GM12878 (cell line): Measurements from ENCODE around the gene HAND2. TPM values are rescaled to one million over a fixed set of nuclear protein-coding genes. Genes with fewer than 3 reads are reported as not detected.

Experiments
- ATAC-seq: fragments of 200-7000 bp; cut with Tn5 transposase; 3 replicates; pipeline ENCODE4 v1.9.1; 2020; ENCODE audit warnings: mild to moderate bottlenecking, moderate library complexity
- BruUV-seq: library from RNA; stranded (reverse); fragments of 400-500 nt; replicated peaks from 2 replicates; lab custom pipeline; 2021; lab: Mats Ljungman, UMichigan
- CTCF ChIA-PET: fragments of 300-600 bp; sonication (Branson Sonifier 250); formaldehyde crosslinking; extraction: SDS; loops from one replicate; lab custom pipeline; 2021; ENCODE audit warnings: inconsistent platforms; lab: Yijun Ruan, JAX
- POLR2A ChIA-PET: fragments of 350-600 bp; formaldehyde crosslinking; extraction: SDS; loops from one replicate; lab custom pipeline; 2021; ENCODE audit warnings: inconsistent platforms; lab: Charles Lee
- RAD21 ChIA-PET: fragments of 300-600 bp; sonication (Branson Sonifier 250); formaldehyde crosslinking; loops from one replicate; lab custom pipeline; 2023; ENCODE audit warnings: antibody characterized with exemption; ENCODE audit not compliant: unreplicated experiment; lab: Charles Lee
- SMC1A ChIA-PET: fragments of 300-600 bp; sonication (Branson Sonifier 250); formaldehyde crosslinking; loops from one replicate; lab custom pipeline; 2023; ENCODE audit not compliant: unreplicated experiment, uncharacterized antibody; lab: Charles Lee
- DNase-seq: peaks from one replicate; pipeline ENCODE4 v3.0.0-alpha.2; 2011; ENCODE audit warnings: low read depth, low spot score
- FAIRE-seq: peaks from 3 replicates; lab custom pipeline; 2011; peaks lifted over from hg19 to GRCh38; lab: Jason Lieb, UNC
- H2AFZ ChIP-seq: 2 replicates; pipeline ENCODE4 v1.6.0; 2011; ENCODE audit warnings: low read depth, low read length, control low read depth; ENCODE audit not compliant: control insufficient read depth
- H3K27ac ChIP-seq: 2 replicates; pipeline ENCODE4 v1.5.1; 2011; ENCODE audit warnings: control low read depth; ENCODE audit not compliant: control insufficient read depth, insufficient read depth
- H3K27me3 ChIP-seq, 2 experiments: replicated peaks in 1 of 2; 2 replicates each; pipeline versions ENCODE4 v1.6.0 to v1.6.1; 2011; ENCODE audit warnings: low read length in 1 of 2; ENCODE audit not compliant: control insufficient read depth in 2 of 2, insufficient read depth in 2 of 2
- H3K36me3 ChIP-seq, 2 experiments: 2 replicates each; pipeline ENCODE4 v1.5.1; 2011; ENCODE audit warnings: low read length in 1 of 2; ENCODE audit not compliant: control insufficient read depth in 2 of 2, insufficient read depth in 2 of 2
- H3K4me1 ChIP-seq: 2 replicates; pipeline ENCODE4 v1.6.1; 2011; ENCODE audit warnings: mild to moderate bottlenecking, low read length, moderate library complexity, mixed read lengths; ENCODE audit not compliant: control insufficient read depth, insufficient read depth
- H3K4me2 ChIP-seq: 2 replicates; pipeline ENCODE4 v1.6.0; 2011; ENCODE audit warnings: control low read depth; ENCODE audit not compliant: control insufficient read depth, insufficient read depth
- H3K4me3 ChIP-seq: fragments of 200-600 bp; sonication (generic); 2 replicates; pipeline ENCODE4 v1.5.1; 2016
- H3K79me2 ChIP-seq: 2 replicates; pipeline ENCODE4 v1.6.0; 2011; ENCODE audit warnings: low read length; ENCODE audit not compliant: control insufficient read depth, insufficient read depth
- H3K9ac ChIP-seq: 2 replicates; pipeline ENCODE4 v1.8.0; 2011; ENCODE audit warnings: low read length, control low read depth, mixed read lengths; ENCODE audit not compliant: control insufficient read depth, insufficient read depth
- H3K9me3 ChIP-seq: replicated peaks from 3 replicates; pipeline ENCODE4 v1.5.1; 2011; ENCODE audit warnings: mild to moderate bottlenecking, low read length; ENCODE audit not compliant: control insufficient read depth, insufficient read depth
- H4K20me1 ChIP-seq: 2 replicates; pipeline ENCODE4 v1.6.0; 2011; ENCODE audit not compliant: control insufficient read depth, insufficient read depth
- CHD1 ChIP-seq: IDR thresholded peaks from 2 replicates; pipeline ENCODE4 v1.6.1; 2012; ENCODE audit warnings: low read depth, low read length, improper control_type of control experiment
- MEF2A ChIP-seq: IDR thresholded peaks from 2 replicates; pipeline ENCODE4 v1.6.1; 2011; ENCODE audit warnings: low read depth, mild to moderate bottlenecking, low read length, moderate library complexity; ENCODE audit not compliant: insufficient read depth
- NBN ChIP-seq: fragments of 450-650 bp; IDR thresholded peaks from 2 replicates; pipeline ENCODE4 v1.6.1; 2016
- NFYB ChIP-seq: IDR thresholded peaks from 2 replicates; pipeline ENCODE4 v1.6.1; 2011; ENCODE audit warnings: low read depth, mild to moderate bottlenecking, low read length, improper control_type of control experiment, moderate library complexity; ENCODE audit not compliant: insufficient read depth
- TAF1 ChIP-seq: IDR thresholded peaks from 2 replicates; pipeline ENCODE4 v1.6.1; 2011; ENCODE audit warnings: mild to moderate bottlenecking, low read depth, low read length, borderline replicate concordance
- WGBS: methylation state at CpG from one replicate; pipeline ENCODE4 v1.1.6; 2016; ENCODE audit warnings: low lambda C conversion rate; ENCODE audit not compliant: insufficient replicate concordance, insufficient coverage; ENCODE audit errors: missing lambda C conversion rate; 5-methylcytosine and 5-hydroxymethylcytosine counted together
- in situ Hi-C: fragments of 300-500 bp; cut with MboI; formaldehyde crosslinking; loops from 9 replicates; pipeline ENCODE4 v1.14.3; 2018; ENCODE audit warnings: mixed read lengths
- intact Hi-C: fragments of 100-400 bp; cut with micrococcal nuclease; formaldehyde crosslinking; loops from one replicate; pipeline ENCODE4 v1.14.2; 2022; ENCODE audit not compliant: unreplicated experiment
- polyA plus RNA-seq, 11 experiments: library from polyadenylated mRNA; depleted of rRNA in 4 of 11; unstranded in 6 of 11; stranded (reverse) in 5 of 11; fragments of >200 nt; fragmentation: Nextera tagmentation in 4 of 11; fragmentation: Illumina TruSeq in 1 of 11; extraction: Ambion mirVana in 4 of 11; extraction: Trizol in 1 of 11; gene quantifications; 1 replicate in 1 of 11; 2 replicates in 10 of 11; pipeline versions ENCODE4 v1.2.1 to v1.2.3, GENCODE V29; 2011 to 2016; ENCODE audit warnings: inconsistent platforms in 2 of 11, missing spikeins in 2 of 11, low read depth in 1 of 11
- total RNA-seq, 4 experiments: library from RNA; depleted of rRNA in 3 of 4; stranded (reverse); fragments of >200 nt in 3 of 4; fragmentation: Illumina TruSeq in 1 of 4; extraction: Trizol in 1 of 4; gene quantifications; 2 replicates each; pipeline versions ENCODE4 v1.2.1 to v1.2.3, GENCODE V29; 2013 to 2021
- TF ChIP-seq, protein P1 (sequence below): fragments of 450-650 bp; IDR thresholded peaks from 2 replicates; pipeline ENCODE4 v1.6.1; 2014; ENCODE audit warnings: mild to moderate bottlenecking

Gene HAND2
- total and polyA plus RNA-seq, 10 of the 15 experiments (the other 5 are each of a cell fraction or from before 2014, with no cell fraction given), result 0.09 TPM; not detected in 9

DNA sequence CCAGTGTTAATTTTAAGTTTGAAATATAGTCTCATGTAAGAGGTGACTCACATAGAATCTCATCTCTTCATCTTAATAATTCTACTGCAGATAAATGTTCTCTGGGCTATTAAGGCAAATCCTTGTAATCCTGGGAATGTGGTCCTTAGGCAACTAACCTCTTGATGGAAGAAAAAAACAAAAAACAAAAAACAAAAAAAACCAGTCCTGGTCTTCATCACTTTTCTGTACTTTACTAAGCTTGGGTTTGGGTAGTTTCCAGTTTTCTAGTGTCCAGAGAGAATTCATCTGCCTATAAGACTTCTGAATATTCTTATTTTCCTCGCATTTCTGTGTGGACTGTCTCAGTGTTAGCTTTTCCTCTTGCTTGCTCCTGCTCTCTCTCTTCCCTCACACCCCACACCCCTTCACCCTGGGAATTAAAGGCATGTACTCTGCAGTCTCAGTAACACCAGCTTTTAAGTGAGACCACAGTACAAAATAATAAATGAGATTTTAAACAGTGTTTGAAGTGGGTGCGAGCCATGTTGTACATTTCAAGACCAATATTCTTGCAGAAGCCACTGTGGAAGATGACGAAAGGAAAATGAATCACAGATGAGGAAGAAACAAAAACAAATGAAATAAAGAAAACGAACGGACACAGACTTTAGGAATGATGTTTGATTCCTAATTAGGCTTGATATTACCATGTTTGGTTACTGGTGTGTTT lies 51.7 kb downstream of the HAND2 start:
- intact Hi-C loops (no loop called here), in situ Hi-C loops (no loop called here)
- ChIA-PET SMC1A (interaction anchor here (0.7 to 1.3 kb wide), 2 partner anchors 8 to 83 kb away, joined by 3 read pairs; no protein-coding TSS in a partner anchor), POLR2A (interaction anchor here (0.5 kb wide), 1 partner anchor 47 kb away, joined by 5 read pairs; no protein-coding TSS in a partner anchor), CTCF (interaction anchor here (0.8 kb wide), 1 partner anchor 57 kb away, joined by 3 read pairs; no protein-coding TSS in a partner anchor), RAD21 (no interaction called here)
- WGBS, result 60% methylated on average over 5 of the region's 5 CpGs
- TF ChIP-seq CHD1 (no peak), NBN (no peak), TAF1 (no peak), NFYB (no peak), MEF2A (no peak)
- TF ChIP-seq, protein P1, sequence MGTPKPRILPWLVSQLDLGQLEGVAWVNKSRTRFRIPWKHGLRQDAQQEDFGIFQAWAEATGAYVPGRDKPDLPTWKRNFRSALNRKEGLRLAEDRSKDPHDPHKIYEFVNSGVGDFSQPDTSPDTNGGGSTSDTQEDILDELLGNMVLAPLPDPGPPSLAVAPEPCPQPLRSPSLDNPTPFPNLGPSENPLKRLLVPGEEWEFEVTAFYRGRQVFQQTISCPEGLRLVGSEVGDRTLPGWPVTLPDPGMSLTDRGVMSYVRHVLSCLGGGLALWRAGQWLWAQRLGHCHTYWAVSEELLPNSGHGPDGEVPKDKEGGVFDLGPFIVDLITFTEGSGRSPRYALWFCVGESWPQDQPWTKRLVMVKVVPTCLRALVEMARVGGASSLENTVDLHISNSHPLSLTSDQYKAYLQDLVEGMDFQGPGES, result no peak
- H4K20me1 ChIP-seq, result no peaks in the 10 kb centered on the region
- H3K9me3 ChIP-seq, result no peaks in the 10 kb centered on the region
- no TSS peak for BruUV-seq
- H3K9ac ChIP-seq, result no peak overlapping the region
- H3K27me3 ChIP-seq, result no peaks in the 10 kb centered on the region
- no peak for ATAC-seq
- H3K27ac ChIP-seq, result no peak overlapping the region
- H3K4me3 ChIP-seq, result no peak overlapping the region
- H2AFZ ChIP-seq, result no peak overlapping the region
- no peaks in the 10 kb centered on the region for H3K4me1 ChIP-seq
- H3K79me2 ChIP-seq, result no peaks in the 10 kb centered on the region
- DNase-seq, result no peak
- no peak for FAIRE-seq
- no peaks in the 10 kb centered on the region for H3K36me3 ChIP-seq
- no peak overlapping the region for H3K4me2 ChIP-seq
